Activated CD8-positive, alpha-beta memory T cell treated with anti-CD3 and anti-CD28 coated beads for 36 hours (primary cell): ENCODE results near the gene SERPIND1. TPM values are rescaled to one million over a fixed set of nuclear protein-coding genes. Genes with fewer than 3 reads are reported as not detected.
"Not testable (repeated sequence)": the region's sequence is repeated elsewhere in the genome, so short reads cannot be mapped to it uniquely, and the experiment has no call there.

ENCODE experiments used
- CTCF ChIA-PET: fragments of 350-600 bp; sonication (Branson Sonifier 250); formaldehyde crosslinking; loops from one replicate; lab custom pipeline; 2021; ENCODE audit warnings: antibody characterized with exemption; lab: Charles Lee
- POLR2A ChIA-PET: fragments of 350-600 bp; sonication (Branson Sonifier 250); formaldehyde crosslinking; loops from one replicate; lab custom pipeline; 2021; ENCODE audit warnings: antibody characterized with exemption; lab: Charles Lee
- total RNA-seq, 2 experiments: library from RNA; stranded (reverse); gene quantifications; one replicate each; pipeline ENCODE4 v1.2.3, GENCODE V29; 2021

Gene SERPIND1
- total RNA-seq, 2 experiments from 2014 or later = not detected

GRCh38 chr22:20764729-20765128, 9.2 kb upstream of the SERPIND1 start:
- POLR2A ChIA-PET = no interaction called here
- CTCF ChIA-PET = interaction anchor here (0.5 to 1.5 kb wide), 2 partner anchors 19 to 1134 kb away, joined by 3 to 6 read pairs; no protein-coding TSS in a partner anchor

DNA sequence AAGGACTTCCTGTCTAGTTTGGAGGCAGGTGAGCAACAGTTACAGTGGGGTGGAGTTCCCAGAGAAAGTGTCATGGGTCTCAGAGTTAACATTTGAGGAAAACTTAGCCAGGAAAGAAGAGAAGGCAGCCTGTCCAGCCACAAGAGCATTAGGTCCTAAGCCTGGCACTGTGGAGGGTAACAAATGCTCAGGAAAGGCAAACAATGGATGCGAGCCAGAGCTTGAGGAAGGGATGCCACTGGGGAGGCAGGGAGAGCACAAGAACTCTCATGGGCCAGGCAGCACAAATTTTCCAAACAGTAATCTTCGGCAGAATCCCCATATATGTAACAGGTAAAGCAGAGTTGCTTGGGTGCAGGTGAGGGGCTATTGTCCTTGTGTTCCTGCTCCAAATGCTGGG, 8.0 kb upstream of the SERPIND1 start:
- CTCF ChIA-PET = no interaction called here

DNA sequence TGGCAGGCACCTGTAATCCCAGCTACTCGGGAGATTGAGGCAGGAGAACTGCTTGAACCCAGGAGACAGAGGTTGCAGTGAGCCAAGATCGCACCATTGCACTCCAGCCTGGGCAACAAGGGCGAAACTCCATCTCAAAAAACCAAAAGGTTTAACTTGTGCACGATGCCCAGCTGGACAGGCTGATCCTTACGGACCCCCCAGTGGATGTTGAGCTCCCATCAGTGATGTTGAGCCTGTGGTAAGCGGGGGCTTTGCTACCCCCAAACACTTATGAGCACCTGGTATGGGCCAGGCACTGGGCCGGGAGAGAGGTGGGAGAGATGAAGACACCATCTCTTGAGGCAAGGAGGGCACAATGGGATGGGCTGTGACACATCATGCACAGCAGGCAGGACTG, 7.4 kb upstream of the SERPIND1 start:
- POLR2A ChIA-PET = no interaction called here
- CTCF ChIA-PET = no interaction called here

More for the DNA sequence above, 8.0 kb upstream of the SERPIND1 start:
- POLR2A ChIA-PET = no interaction called here

GRCh38 chr22:20769496-20769826, 4.5 kb upstream of the SERPIND1 start:
- POLR2A ChIA-PET = not testable (repeated sequence)
- CTCF ChIA-PET = interaction anchor here (0.7 kb wide), 1 partner anchor 541 kb away, joined by 3 read pairs; no protein-coding TSS in a partner anchor

DNA sequence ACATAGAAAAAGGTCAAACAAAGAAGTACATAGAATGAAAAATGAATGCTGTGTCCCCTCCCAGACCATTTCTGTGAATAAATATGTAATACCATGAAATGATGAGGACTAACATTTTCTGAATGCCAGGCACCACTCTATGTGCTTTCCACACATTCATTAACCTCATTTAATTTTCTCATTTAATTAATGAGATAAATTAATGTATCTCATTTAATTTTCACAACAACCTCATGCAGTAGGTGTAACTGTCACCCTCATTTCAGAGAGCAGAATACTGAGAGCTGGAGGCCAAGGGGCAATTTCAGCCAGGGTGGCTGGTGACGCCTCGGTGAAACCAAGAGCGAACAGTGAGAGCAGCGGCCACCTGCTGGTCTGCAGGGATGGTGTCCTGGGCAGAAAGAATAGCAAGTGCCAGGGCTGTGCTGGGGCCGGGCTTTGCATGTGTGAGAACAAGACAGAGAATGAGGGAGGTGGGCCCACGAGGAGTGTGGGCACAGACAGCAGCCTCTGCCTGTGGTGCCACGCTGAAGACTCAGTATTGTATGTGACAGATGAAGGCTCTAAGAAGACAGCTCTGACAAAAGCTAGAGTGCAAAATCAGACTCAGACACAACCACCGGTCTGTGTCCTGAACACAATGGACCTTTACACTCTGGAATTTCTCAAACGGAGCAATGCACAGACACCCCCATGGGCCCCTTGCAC, 1.8 kb upstream of the SERPIND1 start:
- CTCF ChIA-PET = interaction anchor here (0.8 kb wide), 1 partner anchor 889 kb away, joined by 3 read pairs; no protein-coding TSS in a partner anchor
- POLR2A ChIA-PET = no interaction called here

- ChIA-PET POLR2A (no interaction called here), CTCF (interaction anchor here (0.9 kb wide), 1 partner anchor 9 kb away, joined by 3 read pairs; no protein-coding TSS in a partner anchor)
Observed at GRCh38 chr22:20774882-20775281, 969 bp downstream of the SERPIND1 start.

DNA sequence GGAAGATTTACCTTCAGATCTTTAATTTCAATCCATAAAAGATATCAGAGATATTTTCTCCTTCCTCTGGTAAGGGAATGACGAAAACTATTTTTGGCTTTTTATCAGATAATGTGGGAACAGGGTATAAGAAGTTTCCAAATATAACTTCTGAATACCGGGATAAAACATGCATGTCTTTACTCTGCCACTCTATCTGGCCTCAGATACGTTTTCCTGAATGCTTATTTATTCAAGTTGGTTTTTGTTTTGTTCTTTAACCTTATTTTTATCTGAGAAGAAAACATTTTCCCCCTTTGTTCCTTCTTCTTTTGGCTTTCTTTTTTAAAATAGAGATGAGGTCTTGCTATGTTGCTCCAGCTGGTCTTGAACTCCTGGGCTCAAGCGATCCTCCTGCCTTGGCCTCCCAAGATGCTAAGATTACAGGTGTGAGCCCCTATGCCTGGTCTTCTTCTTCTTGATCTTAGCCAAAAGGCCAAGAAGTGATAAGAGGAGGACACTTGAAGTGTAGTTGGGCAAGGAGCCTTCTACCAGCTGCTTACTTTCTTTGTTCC, 1.5 kb downstream of the SERPIND1 start:
- ChIA-PET CTCF (interaction anchor here (0.9 kb wide), 1 partner anchor 16 kb away, joined by 4 read pairs; no protein-coding TSS in a partner anchor), POLR2A (no interaction called here)

GRCh38 chr22:20776624-20777405, 2.9 kb downstream of the SERPIND1 start:
- CTCF ChIA-PET = interaction anchor here (0.7 to 0.9 kb wide), 2 partner anchors 18 to 64 kb away, joined by 3 to 4 read pairs; no protein-coding TSS in a partner anchor
- POLR2A ChIA-PET = no interaction called here

DNA sequence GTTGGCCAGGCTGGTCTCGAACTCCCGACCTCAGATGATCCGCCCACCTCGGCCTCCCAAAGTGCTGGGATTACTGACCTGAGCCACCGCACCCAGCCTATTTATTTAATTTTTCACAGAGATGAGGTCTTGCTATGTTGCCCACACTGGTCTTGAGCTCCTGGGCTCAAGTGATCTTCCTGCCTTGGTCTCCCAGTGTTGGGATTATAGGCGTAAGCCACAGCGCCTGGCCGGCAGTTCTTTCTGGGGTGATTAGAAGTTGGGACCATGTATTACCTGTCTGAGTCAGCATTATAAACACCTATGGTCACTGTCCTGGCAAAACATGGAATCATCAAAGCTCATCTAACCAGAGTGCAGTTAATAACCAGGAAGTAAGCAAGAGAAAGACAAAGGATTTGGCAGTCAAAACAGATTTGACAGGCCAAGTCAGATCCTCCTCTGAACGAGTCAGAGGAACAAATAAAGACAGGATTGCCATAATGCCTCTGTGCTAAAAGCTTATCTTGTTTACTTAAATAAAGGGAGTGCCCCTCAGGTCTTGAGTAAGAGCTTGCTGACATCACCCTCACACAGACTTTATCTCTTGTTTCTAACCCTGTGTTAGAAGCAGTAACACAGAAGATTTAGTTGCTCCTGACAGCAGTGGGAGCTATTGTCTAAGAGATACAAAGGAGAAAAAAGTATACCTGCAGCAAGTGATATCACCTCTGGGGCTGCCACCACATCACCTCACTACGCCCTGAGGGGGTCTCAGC, 3.7 kb downstream of the SERPIND1 start:
- ChIA-PET POLR2A (no interaction called here), CTCF (no interaction called here)

- ChIA-PET POLR2A (no interaction called here), CTCF (no interaction called here)
Observed at GRCh38 chr22:20779014-20779817, 5.3 kb downstream of the SERPIND1 start.

DNA sequence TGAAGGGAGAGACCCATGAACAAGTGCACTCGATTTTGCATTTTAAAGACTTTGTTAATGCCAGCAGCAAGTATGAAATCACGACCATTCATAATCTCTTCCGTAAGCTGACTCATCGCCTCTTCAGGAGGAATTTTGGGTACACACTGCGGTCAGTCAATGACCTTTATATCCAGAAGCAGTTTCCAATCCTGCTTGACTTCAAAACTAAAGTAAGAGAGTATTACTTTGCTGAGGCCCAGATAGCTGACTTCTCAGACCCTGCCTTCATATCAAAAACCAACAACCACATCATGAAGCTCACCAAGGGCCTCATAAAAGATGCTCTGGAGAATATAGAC, 5.9 kb downstream of the SERPIND1 start:
- ChIA-PET POLR2A (no interaction called here), CTCF (no interaction called here)

DNA sequence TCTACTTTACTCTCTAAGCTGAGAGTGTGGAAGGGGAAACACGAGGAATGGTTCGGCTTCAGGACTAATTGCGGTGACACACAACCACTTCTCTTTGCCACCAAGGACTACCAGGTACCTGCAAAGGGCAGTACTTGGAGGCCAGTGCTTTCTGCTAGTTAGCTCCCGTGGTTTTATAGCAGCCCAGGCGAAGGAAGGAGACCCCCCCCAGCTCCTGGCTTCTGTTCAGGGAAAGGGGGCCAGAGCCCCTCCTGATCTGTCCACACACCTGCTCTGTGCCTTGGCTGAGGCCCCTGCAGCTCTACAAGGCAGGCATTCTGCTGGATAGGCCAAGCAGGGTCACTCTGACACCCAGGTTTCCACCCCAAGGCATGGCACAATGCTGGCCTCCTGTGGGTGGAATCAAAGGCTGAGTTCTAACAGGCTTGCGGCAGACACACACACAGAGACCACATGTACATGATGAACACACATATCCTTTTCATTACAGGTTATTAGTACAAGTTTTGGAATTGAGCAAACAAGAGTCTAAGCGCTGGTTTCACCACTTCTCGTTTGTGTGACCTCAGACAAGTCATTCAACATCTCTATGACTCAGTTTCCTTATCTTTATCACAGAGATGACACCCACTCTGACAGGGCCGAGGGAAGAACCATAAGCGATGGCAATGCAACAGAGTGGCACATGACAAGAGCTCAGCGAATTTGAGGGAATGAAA, 7.5 kb downstream of the SERPIND1 start:
- CTCF ChIA-PET = no interaction called here
- POLR2A ChIA-PET = no interaction called here

DNA sequence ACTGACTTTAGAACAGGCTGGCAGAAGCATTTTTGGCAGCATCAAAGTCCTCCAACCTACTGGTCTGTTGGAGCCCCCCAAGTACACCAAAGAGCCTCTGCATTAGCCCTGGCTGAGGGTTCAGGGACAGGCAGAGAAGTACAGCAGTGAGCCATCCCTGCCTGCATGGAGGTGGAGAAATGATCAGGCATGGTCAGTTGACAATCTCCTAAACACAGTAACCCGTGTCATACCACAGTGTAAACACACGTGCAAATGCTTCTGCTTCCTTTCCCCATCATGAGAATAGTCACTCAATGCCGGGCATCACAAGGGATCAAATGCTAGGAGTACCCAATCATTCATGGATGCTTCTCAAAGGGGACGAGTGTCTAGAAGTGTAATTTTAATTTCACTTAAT, 8.2 kb downstream of the SERPIND1 start:
- ChIA-PET POLR2A (no interaction called here), CTCF (interaction anchor here (0.6 kb wide), 2 partner anchors 216 to 386 kb away, joined by 3 to 4 read pairs; no protein-coding TSS in a partner anchor)

- POLR2A ChIA-PET = no interaction called here
- CTCF ChIA-PET = interaction anchor here (0.5 to 2.3 kb wide), 6 partner anchors 11 to 387 kb away, joined by 3 to 9 read pairs (median 4); no protein-coding TSS in a partner anchor
Observed at GRCh38 chr22:20782596-20783299, 8.8 kb downstream of the SERPIND1 start.

DNA sequence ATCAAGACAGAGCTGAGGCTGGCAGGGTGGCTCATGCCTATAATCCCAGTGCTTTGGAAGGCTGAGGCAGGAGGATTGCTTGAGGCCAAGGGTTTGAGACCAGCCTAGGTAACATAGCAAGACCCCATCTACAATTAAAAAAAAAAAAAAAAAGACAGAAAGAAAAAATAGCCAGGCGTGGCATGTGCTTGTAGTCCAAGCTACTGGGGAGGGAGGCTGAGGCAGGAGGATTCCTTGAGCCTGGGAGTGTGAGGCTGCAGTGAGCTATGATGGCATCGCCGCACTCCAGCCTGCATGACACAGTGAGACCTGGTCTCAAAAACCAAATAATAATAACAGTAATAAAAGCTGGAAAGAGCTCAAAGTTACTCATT, 9.4 kb downstream of the SERPIND1 start:
- ChIA-PET POLR2A (interaction anchor here (0.6 kb wide), 1 partner anchor 892 kb away, joined by 3 read pairs; no protein-coding TSS in a partner anchor), CTCF (interaction anchor here (0.5 to 2.3 kb wide), 4 partner anchors 10 to 365 kb away, joined by 3 to 9 read pairs (median 4); no protein-coding TSS in a partner anchor)

GRCh38 chr22:20783844-20784723, 10.2 kb downstream of the SERPIND1 start:
- ChIA-PET POLR2A (interaction anchor here (0.6 kb wide), 2 partner anchors 109 to 892 kb away, joined by 3 to 4 read pairs; no protein-coding TSS in a partner anchor), CTCF (interaction anchor here (1.0 to 2.3 kb wide), 8 partner anchors 9 to 365 kb away, joined by 3 to 9 read pairs (median 4); no protein-coding TSS in a partner anchor)
